ENCODE data around the gene CALD1.

The CALD1 gene

GRCh38 chr7:134933460-134934068, 154.1 kb downstream of the CALD1 start:
- DNase-seq (ENCODE audit: low read depth, low spot score) = no peak
- TF ChIP-seq CTCF (IDR thresholded peaks at IDR 0.05; ENCODE audit: insufficient read depth, low read length, missing control alignments) = no peak
- H3K4me3 ChIP-seq (ENCODE audit: low read depth, low read length) = no peak overlapping the region
- CTCF ChIA-PET = no interaction called here
- POLR2A ChIA-PET = no interaction called here

- DNase-seq (ENCODE audit: low read depth, low spot score) = no peak
- H3K4me3 ChIP-seq (ENCODE audit: low read depth, low read length) = no peak overlapping the region
- CTCF ChIA-PET = no interaction called here
- POLR2A ChIA-PET = no interaction called here
- TF ChIP-seq CTCF (IDR thresholded peaks at IDR 0.05; ENCODE audit: insufficient read depth, low read length, missing control alignments) = no peak
Observed at GRCh38 chr7:134935701-134936100, 156.3 kb downstream of the CALD1 start.

- TF ChIP-seq CTCF (IDR thresholded peaks at IDR 0.05; ENCODE audit: insufficient read depth, low read length, missing control alignments) = no peak
- ChIA-PET POLR2A (interaction anchor here (0.6 kb wide), 1 partner anchor 246 kb away, joined by 3 read pairs; no protein-coding TSS in a partner anchor), CTCF (interaction anchor here (0.6 kb wide), 1 partner anchor 248 kb away, joined by 5 read pairs; no protein-coding TSS in a partner anchor)
- no peak for DNase-seq (ENCODE audit: low read depth, low spot score)
- no peak overlapping the region for H3K4me3 ChIP-seq (ENCODE audit: low read depth, low read length)
Observed at GRCh38 chr7:134936893-134937510, 157.6 kb downstream of the CALD1 start.

- no peak for DNase-seq (ENCODE audit: low read depth, low spot score)
- no peak for TF ChIP-seq CTCF (IDR thresholded peaks at IDR 0.05; ENCODE audit: insufficient read depth, low read length, missing control alignments)
- ChIA-PET CTCF (no interaction called here), POLR2A (no interaction called here)
- H3K4me3 ChIP-seq (ENCODE audit: low read depth, low read length) = no peak overlapping the region
Observed at GRCh38 chr7:134938141-134938540, 158.7 kb downstream of the CALD1 start.

GRCh38 chr7:134939136-134939535, 159.7 kb downstream of the CALD1 start:
- TF ChIP-seq CTCF (IDR thresholded peaks at IDR 0.05; ENCODE audit: insufficient read depth, low read length, missing control alignments) = no peak
- ChIA-PET CTCF (no interaction called here), POLR2A (no interaction called here)
- no peak for DNase-seq (ENCODE audit: low read depth, low spot score)
- H3K4me3 ChIP-seq (ENCODE audit: low read depth, low read length) = no peak overlapping the region

GRCh38 chr7:134940729-134941128, 161.3 kb downstream of the CALD1 start:
- TF ChIP-seq CTCF (IDR thresholded peaks at IDR 0.05; ENCODE audit: insufficient read depth, low read length, missing control alignments) = no peak
- no peak for DNase-seq (ENCODE audit: low read depth, low spot score)
- CTCF ChIA-PET = interaction anchor here (0.8 to 1.1 kb wide), 3 partner anchors 17 to 251 kb away, joined by 3 read pairs; no protein-coding TSS in a partner anchor
- POLR2A ChIA-PET = no interaction called here
- no peak overlapping the region for H3K4me3 ChIP-seq (ENCODE audit: low read depth, low read length)

Data from AG04449 (cell line).